GM21423 (cell line): Measurements from ENCODE around the gene SCRN2.

Experiments used
- ATAC-seq: cut with Tn5 transposase; IDR thresholded peaks from one replicate; pipeline ENCODE4 v1.9.1; 2021; ENCODE audit warnings: mild to moderate bottlenecking, moderate library complexity; ENCODE audit not compliant: unreplicated experiment

Gene SCRN2

GRCh38 chr17:47808036-47808829 is 32.8 kb downstream of the SCRN2 start:
- no peak for ATAC-seq

- no peak for ATAC-seq
These were observed 33.7 kb downstream of the SCRN2 start for GRCh38 chr17:47807421-47807820.

GRCh38 chr17:47806913-47807255 is 34.2 kb downstream of the SCRN2 start:
- ATAC-seq, result no peak

- ATAC-seq, result no peak
These were observed 34.8 kb downstream of the SCRN2 start for GRCh38 chr17:47806026-47806912.

- no peak for ATAC-seq
These were observed 36.6 kb downstream of the SCRN2 start for GRCh38 chr17:47804461-47804860.

- no peak for ATAC-seq
These were observed 37.3 kb downstream of the SCRN2 start for GRCh38 chr17:47803751-47804150.

- ATAC-seq, result no peak
These were observed 37.9 kb downstream of the SCRN2 start for GRCh38 chr17:47803201-47803600.

- ATAC-seq, result no peak
These were observed 38.6 kb downstream of the SCRN2 start for GRCh38 chr17:47802341-47803022.

GRCh38 chr17:47801906-47802305 is 39.2 kb downstream of the SCRN2 start:
- ATAC-seq, result no peak

- no peak for ATAC-seq
These were observed 39.8 kb downstream of the SCRN2 start for GRCh38 chr17:47801176-47801765.

GRCh38 chr17:47800686-47801085 is 40.4 kb downstream of the SCRN2 start:
- ATAC-seq, result no peak

- ATAC-seq, result no peak
These were observed 43.3 kb downstream of the SCRN2 start for GRCh38 chr17:47797797-47798196.

- no peak for ATAC-seq
These were observed 48.1 kb downstream of the SCRN2 start for GRCh38 chr17:47792979-47793378.

GRCh38 chr17:47792457-47792856 is 48.6 kb downstream of the SCRN2 start:
- no peak for ATAC-seq

GRCh38 chr17:47791025-47791424 is 50.0 kb downstream of the SCRN2 start:
- ATAC-seq, result no peak

- no peak for ATAC-seq
These were observed 51.2 kb downstream of the SCRN2 start for GRCh38 chr17:47789611-47790561.
